GM18526 (cell line): ENCODE results near the gene ATP5ME.

Source experiments
- POLR2A ChIP-seq: IDR thresholded peaks from 3 replicates; pipeline ENCODE4 v1.6.1; 2011; ENCODE audit not compliant: insufficient read length; ENCODE audit errors: extremely low read depth

The ATP5ME gene

DNA sequence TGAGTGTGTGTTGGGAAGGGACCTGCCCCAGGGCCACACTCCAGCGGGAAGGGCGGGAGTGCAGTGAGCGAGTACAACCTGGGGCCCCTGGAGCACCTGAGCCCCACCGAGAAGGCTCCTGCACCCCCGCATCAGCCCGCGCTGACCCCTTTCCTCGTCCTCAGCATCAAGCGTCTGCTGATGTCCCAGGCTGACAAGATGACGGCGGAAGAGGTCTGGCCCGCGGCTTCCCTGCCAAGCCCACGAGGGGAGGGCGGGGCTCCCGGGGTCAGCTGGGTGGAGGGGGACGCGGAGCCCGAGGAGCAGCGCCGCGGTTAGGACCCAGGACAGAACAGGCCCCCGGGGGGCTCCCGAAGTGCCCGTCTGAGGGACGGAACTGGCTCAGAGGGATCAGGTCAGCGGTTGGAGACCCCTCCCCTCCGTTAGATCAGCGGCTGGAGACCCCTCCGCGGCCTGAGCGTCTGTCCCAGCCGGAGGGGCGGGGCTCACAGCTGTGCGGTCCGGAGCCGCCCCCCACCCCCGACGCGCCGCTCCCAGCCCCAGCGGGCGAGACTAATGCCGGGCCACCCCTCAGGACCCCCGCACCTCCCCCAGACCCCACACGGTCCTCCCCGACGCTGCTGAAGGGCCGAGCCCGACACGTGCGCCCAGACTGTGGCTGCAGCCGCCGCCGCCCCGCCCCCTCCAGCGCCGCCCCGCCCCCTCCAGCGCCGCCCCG is 7.0 kb upstream of the ATP5ME start:
- TF ChIP-seq POLR2A: no peak

- TF ChIP-seq POLR2A: no peak
Observed at GRCh38 chr4:680551-680927, 6.5 kb upstream of the ATP5ME start.

DNA sequence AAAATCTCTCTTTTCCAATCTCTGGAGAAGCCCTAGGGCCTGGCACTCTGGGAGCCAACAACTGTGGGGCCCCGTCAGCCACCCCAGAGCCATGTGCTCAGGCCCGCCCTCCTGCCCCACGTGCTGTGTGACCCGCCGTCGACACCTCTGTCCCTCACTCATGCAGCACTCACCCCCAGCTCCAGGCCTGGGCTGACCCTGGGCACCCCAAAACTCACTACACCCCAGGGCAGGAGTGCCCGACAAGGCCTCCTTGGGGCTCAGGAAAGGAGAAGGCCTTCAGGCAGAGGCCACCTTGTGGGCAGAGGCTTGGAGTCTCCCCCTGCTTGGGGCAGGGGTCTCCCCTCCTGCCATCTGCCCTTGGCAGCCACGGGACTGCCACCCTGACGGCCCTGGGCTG is 6.0 kb upstream of the ATP5ME start:
- no peak for TF ChIP-seq POLR2A

DNA sequence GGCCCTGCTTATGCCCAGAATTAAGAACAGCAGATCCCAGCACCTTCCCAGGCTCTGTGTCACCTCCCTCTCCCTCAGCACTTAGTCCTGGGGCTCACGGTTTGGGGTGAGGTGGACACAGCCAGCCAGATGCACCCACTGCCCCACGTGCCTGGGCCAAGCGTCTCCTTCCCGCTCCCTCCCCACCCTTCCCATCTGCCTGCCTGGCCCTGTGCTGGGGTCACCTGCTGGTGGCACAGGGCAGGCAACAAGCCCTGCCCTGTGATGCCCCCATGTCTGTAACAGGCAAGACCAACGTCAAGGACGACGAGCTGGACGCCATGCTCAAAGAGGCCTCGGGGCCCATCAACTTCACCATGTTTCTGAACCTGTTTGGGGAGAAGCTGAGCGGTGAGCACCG is 5.6 kb upstream of the ATP5ME start:
- TF ChIP-seq POLR2A: no peak

DNA sequence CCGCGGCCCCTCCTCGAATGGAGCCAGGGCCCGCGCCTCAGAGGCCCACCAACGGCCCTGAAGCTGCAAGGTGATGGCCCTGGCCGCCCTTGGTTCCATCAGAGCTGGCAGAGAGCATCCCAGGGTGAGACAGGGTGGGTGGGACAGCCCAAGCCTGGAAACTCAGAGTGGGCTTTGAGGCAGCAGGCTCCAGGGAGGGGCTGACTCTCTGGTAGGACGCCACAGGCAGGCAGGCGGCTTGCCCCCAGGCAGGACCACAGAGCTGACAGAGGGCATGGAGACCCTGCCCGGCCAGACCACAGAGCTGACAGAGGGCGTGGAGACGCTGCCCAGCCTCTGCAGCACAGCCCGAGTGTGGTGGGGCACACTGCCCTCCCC is 5.0 kb upstream of the ATP5ME start:
- no peak for TF ChIP-seq POLR2A

- TF ChIP-seq POLR2A: no peak
Observed at GRCh38 chr4:678331-679103, 4.4 kb upstream of the ATP5ME start.

- no peak for TF ChIP-seq POLR2A
Observed at GRCh38 chr4:677431-678293, 3.6 kb upstream of the ATP5ME start.

- no peak for TF ChIP-seq POLR2A
Observed at GRCh38 chr4:676871-677235, 2.8 kb upstream of the ATP5ME start.

DNA sequence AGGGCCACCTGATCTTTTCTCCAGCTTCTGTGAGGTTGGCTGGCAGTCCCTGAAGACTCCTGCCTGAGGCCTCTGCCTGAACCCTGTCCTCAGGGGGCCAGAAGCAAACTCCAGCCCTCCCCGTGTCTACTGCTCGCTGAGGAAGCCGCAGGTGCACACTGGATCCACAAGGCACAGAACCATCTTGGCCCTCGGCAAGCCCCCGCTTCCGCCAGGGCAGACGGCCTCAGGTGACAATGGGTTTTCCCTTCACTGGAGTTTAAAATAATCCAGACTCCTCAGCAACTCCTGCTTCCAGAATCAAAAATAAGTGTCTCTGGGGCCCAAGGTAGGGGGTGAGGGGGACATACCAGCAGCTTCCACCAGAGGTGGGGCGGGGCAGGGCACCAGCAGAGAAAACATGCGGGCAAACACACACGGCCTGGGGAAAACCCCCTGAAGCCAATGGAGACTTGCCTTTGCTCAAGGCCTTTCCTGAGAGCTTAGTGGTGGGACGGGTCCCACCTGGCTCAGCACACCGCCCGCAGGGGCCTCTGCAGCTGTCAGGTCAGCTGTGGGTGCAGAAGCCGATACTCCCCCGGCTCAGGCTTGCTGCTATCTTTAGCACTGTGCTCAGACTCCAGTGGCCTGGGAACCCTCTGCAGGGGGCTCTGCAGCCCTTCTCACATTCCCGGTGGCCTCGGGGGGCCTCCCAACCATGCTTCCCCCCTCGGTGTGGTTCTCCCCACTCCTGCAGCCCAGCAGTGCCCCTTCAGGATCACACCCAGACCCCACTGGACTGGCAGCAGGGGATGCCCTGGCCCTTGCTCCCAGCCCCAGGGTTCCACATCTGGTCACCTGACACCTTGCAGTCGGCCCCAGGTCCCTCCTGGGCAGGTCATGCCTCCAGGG is 2.1 kb upstream of the ATP5ME start:
- no peak for TF ChIP-seq POLR2A

DNA sequence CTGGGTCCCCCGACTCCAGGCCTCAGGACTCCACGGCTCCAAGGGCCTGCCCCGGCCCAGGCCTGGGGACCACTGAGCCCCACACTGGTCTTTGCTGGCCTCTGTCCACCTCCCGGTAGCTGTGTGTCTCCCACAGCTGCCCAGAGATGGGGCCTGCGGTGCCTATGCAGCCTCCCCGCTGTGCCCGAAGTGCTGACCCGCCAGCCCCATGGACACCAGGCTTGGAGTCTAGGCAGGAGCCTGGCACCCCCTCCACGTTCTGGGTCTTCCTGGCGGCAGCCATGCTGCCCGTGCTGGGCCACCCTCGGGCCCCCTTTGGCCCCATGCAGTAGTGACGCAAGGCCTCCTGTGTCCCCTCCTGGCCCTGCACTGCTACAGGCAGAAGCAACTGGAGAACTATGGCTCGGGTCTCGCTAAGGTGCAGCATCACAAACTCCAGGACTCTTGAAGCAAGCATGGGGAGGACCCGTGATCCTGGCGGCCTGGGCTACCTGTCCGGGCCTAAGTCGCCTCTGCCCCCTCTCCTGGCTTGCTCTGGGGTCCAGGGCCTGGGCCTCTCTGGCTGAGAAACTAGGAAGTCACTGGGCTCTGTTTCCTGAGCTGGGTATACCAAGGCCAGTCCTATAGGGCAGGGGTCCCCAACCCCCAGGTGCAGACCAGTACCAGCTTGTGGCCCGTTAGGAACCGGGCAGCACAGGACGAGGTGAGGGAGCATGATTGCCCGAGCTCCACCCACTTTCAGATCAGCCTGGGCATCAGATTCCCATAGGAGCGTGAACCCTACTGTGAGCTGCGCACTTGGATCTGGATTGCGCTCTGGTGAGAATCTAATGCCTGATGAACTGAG is 1.2 kb upstream of the ATP5ME start:
- TF ChIP-seq POLR2A: no peak

GRCh38 chr4:673349-674091 is 556 bp downstream of the ATP5ME start:
- TF ChIP-seq POLR2A: no peak

DNA sequence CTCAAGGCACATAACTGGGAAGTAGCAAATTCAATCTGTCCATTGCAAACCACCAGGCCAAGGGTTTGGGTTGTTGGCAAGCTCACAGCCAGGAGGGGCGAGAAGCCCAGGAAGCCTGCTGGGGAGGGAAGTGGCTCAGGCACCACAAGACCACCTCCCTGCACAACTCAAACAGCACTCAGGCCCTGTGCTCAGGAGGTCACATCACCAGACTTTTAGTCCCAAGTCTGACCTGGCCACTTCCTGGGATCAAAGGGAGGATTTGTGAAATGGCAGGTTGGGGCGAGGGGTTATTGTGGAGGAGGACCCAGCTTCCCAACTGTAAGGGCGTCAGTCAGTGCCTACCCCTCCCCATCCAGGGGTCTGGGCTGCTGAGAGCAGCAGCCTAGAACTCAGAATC is 2.3 kb downstream of the ATP5ME start:
- no peak for TF ChIP-seq POLR2A

DNA sequence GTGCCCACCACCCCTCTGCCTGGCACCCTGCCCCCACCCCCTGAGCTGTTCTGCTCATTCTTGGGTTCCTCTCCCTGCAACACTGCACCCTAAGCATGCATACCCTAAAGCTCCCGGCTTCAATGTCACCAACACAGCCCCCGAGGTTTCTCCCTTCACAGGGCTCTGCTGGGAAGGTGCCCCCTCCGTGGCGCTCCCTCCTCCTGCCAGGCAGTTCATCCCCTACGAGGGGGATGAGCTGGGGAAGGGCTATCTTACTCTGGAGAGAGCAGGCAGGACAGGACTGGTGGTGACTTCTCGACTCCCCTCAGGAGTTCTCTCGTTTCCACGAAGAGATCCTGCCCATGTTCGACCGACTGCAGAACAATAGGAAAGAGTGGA is 6.5 kb downstream of the ATP5ME start:
- no peak for TF ChIP-seq POLR2A
